DND-41 (cell line): ENCODE measurements around the gene AMELX.

Experiments used
- EZH2 ChIP-seq: IDR thresholded peaks from 3 replicates; pipeline ENCODE4 v1.6.1; 2012; ENCODE audit warnings: borderline replicate concordance, low read depth, mild to moderate bottlenecking, moderate library complexity, low read length, inconsistent platforms; ENCODE audit not compliant: severe bottlenecking
- TF ChIP-seq, protein P1 (sequence below): IDR thresholded peaks from 2 replicates; pipeline ENCODE4 v1.5.1; 2012; ENCODE audit warnings: borderline replicate concordance, low read length, moderate library complexity, mild to moderate bottlenecking; ENCODE audit not compliant: poor library complexity, severe bottlenecking; ENCODE audit errors: extremely low read depth

DNA sequence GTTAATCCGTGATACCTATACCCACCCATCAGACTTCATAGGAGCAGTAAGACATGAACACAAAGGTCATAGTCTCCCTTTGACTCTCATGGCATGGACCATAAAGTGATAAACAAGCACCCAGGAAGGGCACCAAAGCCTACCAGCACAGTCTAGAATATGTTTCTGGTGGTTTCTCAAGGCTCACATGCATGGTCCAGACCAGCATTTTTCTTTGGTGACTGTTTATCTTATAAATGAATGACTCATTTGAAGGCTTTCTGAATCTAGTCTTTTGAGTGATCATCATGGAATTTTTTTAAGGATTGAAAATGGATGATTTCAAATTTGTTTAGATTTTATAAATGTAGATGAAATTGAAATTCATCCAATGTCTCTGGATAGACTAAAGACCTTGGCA is 32.0 kb upstream of the AMELX start:
- TF ChIP-seq, protein P1, sequence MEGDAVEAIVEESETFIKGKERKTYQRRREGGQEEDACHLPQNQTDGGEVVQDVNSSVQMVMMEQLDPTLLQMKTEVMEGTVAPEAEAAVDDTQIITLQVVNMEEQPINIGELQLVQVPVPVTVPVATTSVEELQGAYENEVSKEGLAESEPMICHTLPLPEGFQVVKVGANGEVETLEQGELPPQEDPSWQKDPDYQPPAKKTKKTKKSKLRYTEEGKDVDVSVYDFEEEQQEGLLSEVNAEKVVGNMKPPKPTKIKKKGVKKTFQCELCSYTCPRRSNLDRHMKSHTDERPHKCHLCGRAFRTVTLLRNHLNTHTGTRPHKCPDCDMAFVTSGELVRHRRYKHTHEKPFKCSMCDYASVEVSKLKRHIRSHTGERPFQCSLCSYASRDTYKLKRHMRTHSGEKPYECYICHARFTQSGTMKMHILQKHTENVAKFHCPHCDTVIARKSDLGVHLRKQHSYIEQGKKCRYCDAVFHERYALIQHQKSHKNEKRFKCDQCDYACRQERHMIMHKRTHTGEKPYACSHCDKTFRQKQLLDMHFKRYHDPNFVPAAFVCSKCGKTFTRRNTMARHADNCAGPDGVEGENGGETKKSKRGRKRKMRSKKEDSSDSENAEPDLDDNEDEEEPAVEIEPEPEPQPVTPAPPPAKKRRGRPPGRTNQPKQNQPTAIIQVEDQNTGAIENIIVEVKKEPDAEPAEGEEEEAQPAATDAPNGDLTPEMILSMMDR, result no peak
- no peak for TF ChIP-seq EZH2
